WI38 (cell line): Measurements from ENCODE around the gene PROB1.

Experiments used
- H3K4me3 ChIP-seq: 2 replicates; pipeline ENCODE4 v1.5.1; 2011; ENCODE audit warnings: low read depth, mild to moderate bottlenecking, control low read depth, low read length
- CTCF ChIP-seq: IDR thresholded peaks from 2 replicates; pipeline ENCODE4 v1.5.1; 2012; ENCODE audit warnings: low read depth, mild to moderate bottlenecking, control low read depth, low read length

PROB1 gene

GRCh38 chr5:139431706-139432105 lies 36.8 kb upstream of the PROB1 start:
- no peak overlapping the region for H3K4me3 ChIP-seq
- no peak for TF ChIP-seq CTCF

GRCh38 chr5:139430015-139430414 lies 35.1 kb upstream of the PROB1 start:
- no peak for TF ChIP-seq CTCF
- H3K4me3 ChIP-seq: no peak overlapping the region

- H3K4me3 ChIP-seq: no peak overlapping the region
- TF ChIP-seq CTCF: no peak
Observed at GRCh38 chr5:139426203-139426885, 31.4 kb upstream of the PROB1 start.

- TF ChIP-seq CTCF: no peak
- no peak overlapping the region for H3K4me3 ChIP-seq
Observed at GRCh38 chr5:139425497-139425896, 30.6 kb upstream of the PROB1 start.

GRCh38 chr5:139422307-139422893 lies 27.5 kb upstream of the PROB1 start:
- peak; percentile 68 for TF ChIP-seq CTCF
- no peak overlapping the region for H3K4me3 ChIP-seq

GRCh38 chr5:139419226-139420192 lies 24.6 kb upstream of the PROB1 start:
- H3K4me3 ChIP-seq: no peak overlapping the region
- no peak for TF ChIP-seq CTCF
